ENCODE data around the gene GLB1L. TPM values are rescaled to one million over a fixed set of nuclear protein-coding genes. Genes with fewer than 3 reads are reported as not detected.

The GLB1L gene
- total RNA-seq, 1 donor from 2014 or later: 7.3 TPM

GRCh38 chr2:219228041-219228910 is 17.0 kb downstream of the GLB1L start:
- no peak for DNase-seq (ENCODE audit: low spot score)
- Mint-ChIP-seq H3K36me3 (ENCODE audit: low read depth, unreplicated experiment) (peaks cover 34% of the 10 kb centered on the region), H3K27me3 (ENCODE audit: unreplicated experiment) (peaks cover 5% of the 10 kb centered on the region), H3K9me3 (ENCODE audit: unreplicated experiment) (no peaks in the 10 kb centered on the region), H3K4me3 (ENCODE audit: unreplicated experiment) (peak overlapping the region; percentile 88), H3K4me1 (ENCODE audit: unreplicated experiment) (peaks cover 22% of the 10 kb centered on the region), H3K27ac (ENCODE audit: unreplicated experiment) (peak overlapping the region; percentile 57)
- TF ChIP-seq CTCF (IDR thresholded peaks at IDR 0.05; ENCODE audit: unreplicated experiment): no peak

- no peak for TF ChIP-seq CTCF (IDR thresholded peaks at IDR 0.05; ENCODE audit: unreplicated experiment)
- peaks cover 41% of the 10 kb centered on the region for H3K36me3 Mint-ChIP-seq (ENCODE audit: low read depth, unreplicated experiment)
- peak overlapping the region; percentile 47 for H3K4me3 Mint-ChIP-seq (ENCODE audit: unreplicated experiment)
These were observed 19.9 kb downstream of the GLB1L start for GRCh38 chr2:219225350-219225749.

GRCh38 chr2:219223831-219224610 is 21.2 kb downstream of the GLB1L start:
- DNase-seq (ENCODE audit: low spot score): no peak
- Mint-ChIP-seq H3K27ac (ENCODE audit: unreplicated experiment) (no peak overlapping the region), H3K36me3 (ENCODE audit: low read depth, unreplicated experiment) (peaks cover 41% of the 10 kb centered on the region), H3K27me3 (ENCODE audit: unreplicated experiment) (peaks cover 4% of the 10 kb centered on the region), H3K4me1 (ENCODE audit: unreplicated experiment) (peaks cover 20% of the 10 kb centered on the region), H3K9me3 (ENCODE audit: unreplicated experiment) (no peaks in the 10 kb centered on the region), H3K4me3 (ENCODE audit: unreplicated experiment) (no peak overlapping the region)
- TF ChIP-seq CTCF (IDR thresholded peaks at IDR 0.05; ENCODE audit: unreplicated experiment): no peak

More at GRCh38 chr2:219225350-219225749, 19.9 kb downstream of the GLB1L start:
- H3K9me3 Mint-ChIP-seq (ENCODE audit: unreplicated experiment): no peaks in the 10 kb centered on the region
- DNase-seq (ENCODE audit: low spot score): no peak
- H3K27me3 Mint-ChIP-seq (ENCODE audit: unreplicated experiment): peaks cover 8% of the 10 kb centered on the region
- no peak overlapping the region for H3K27ac Mint-ChIP-seq (ENCODE audit: unreplicated experiment)
- H3K4me1 Mint-ChIP-seq (ENCODE audit: unreplicated experiment): peaks cover 20% of the 10 kb centered on the region

- no peak for TF ChIP-seq CTCF (IDR thresholded peaks at IDR 0.05; ENCODE audit: unreplicated experiment)
- peaks cover 7% of the 10 kb centered on the region for H3K27me3 Mint-ChIP-seq (ENCODE audit: unreplicated experiment)
- H3K36me3 Mint-ChIP-seq (ENCODE audit: low read depth, unreplicated experiment): peaks cover 41% of the 10 kb centered on the region
- H3K27ac Mint-ChIP-seq (ENCODE audit: unreplicated experiment): no peak overlapping the region
- H3K4me1 Mint-ChIP-seq (ENCODE audit: unreplicated experiment): peaks cover 14% of the 10 kb centered on the region
- H3K9me3 Mint-ChIP-seq (ENCODE audit: unreplicated experiment): no peaks in the 10 kb centered on the region
- no peak for DNase-seq (ENCODE audit: low spot score)
- H3K4me3 Mint-ChIP-seq (ENCODE audit: unreplicated experiment): peak overlapping the region; percentile 81
These were observed 23.2 kb downstream of the GLB1L start for GRCh38 chr2:219221957-219222518.
